ENCODE measurements around the gene PTPRF.

Gene PTPRF

GRCh38 chr1:43512133-43512532 lies 18.6 kb upstream of the PTPRF start:
- no peak for TF ChIP-seq MAX (IDR thresholded peaks at IDR 0.05)
- TF ChIP-seq CREB1 (IDR thresholded peaks at IDR 0.05; ENCODE audit: low read depth) = no peak
- TF ChIP-seq TAF1 (IDR thresholded peaks at IDR 0.05; ENCODE audit: low read depth) = no peak
- TF ChIP-seq NFIC (IDR thresholded peaks at IDR 0.05) = no peak
- no peak for TF ChIP-seq TCF12 (IDR thresholded peaks at IDR 0.05; ENCODE audit: low read depth)
- no peak for TF ChIP-seq YY1 (IDR thresholded peaks at IDR 0.05; ENCODE audit: low read depth)
- TF ChIP-seq REST (IDR thresholded peaks at IDR 0.05; ENCODE audit: low read depth) = no peak
- no peak for TF ChIP-seq RAD21 (IDR thresholded peaks at IDR 0.05; ENCODE audit: low read depth)
- no peak for TF ChIP-seq EP300 (IDR thresholded peaks at IDR 0.05; ENCODE audit: borderline replicate concordance)
- no peak for TF ChIP-seq ZBTB7A (IDR thresholded peaks at IDR 0.05; ENCODE audit: low read depth)
- no peak for TF ChIP-seq CEBPB (IDR thresholded peaks at IDR 0.05)
- TF ChIP-seq USF1 (IDR thresholded peaks at IDR 0.05) = no peak
- no peak for TF ChIP-seq EGR1 (IDR thresholded peaks at IDR 0.05)
- no peak for TF ChIP-seq TEAD4 (IDR thresholded peaks at IDR 0.05)

GRCh38 chr1:43512681-43513080 lies 18.0 kb upstream of the PTPRF start:
- TF ChIP-seq EP300 (IDR thresholded peaks at IDR 0.05; ENCODE audit: borderline replicate concordance) = no peak
- no peak for TF ChIP-seq MAX (IDR thresholded peaks at IDR 0.05)
- TF ChIP-seq USF1 (IDR thresholded peaks at IDR 0.05) = no peak
- TF ChIP-seq TEAD4 (IDR thresholded peaks at IDR 0.05) = no peak
- no peak for TF ChIP-seq TAF1 (IDR thresholded peaks at IDR 0.05; ENCODE audit: low read depth)
- TF ChIP-seq EGR1 (IDR thresholded peaks at IDR 0.05) = no peak
- no peak for TF ChIP-seq NFIC (IDR thresholded peaks at IDR 0.05)
- TF ChIP-seq ZBTB7A (IDR thresholded peaks at IDR 0.05; ENCODE audit: low read depth) = no peak
- TF ChIP-seq REST (IDR thresholded peaks at IDR 0.05; ENCODE audit: low read depth) = no peak
- TF ChIP-seq YY1 (IDR thresholded peaks at IDR 0.05; ENCODE audit: low read depth) = no peak
- no peak for TF ChIP-seq TCF12 (IDR thresholded peaks at IDR 0.05; ENCODE audit: low read depth)
- no peak for TF ChIP-seq CREB1 (IDR thresholded peaks at IDR 0.05; ENCODE audit: low read depth)
- TF ChIP-seq FOXM1 (IDR thresholded peaks at IDR 0.05; ENCODE audit: borderline replicate concordance, low read depth) = no peak
- no peak for TF ChIP-seq RAD21 (IDR thresholded peaks at IDR 0.05; ENCODE audit: low read depth)
- TF ChIP-seq CEBPB (IDR thresholded peaks at IDR 0.05) = no peak

- TF ChIP-seq USF1 (IDR thresholded peaks at IDR 0.05) (no peak), YY1 (IDR thresholded peaks at IDR 0.05; ENCODE audit: low read depth) (no peak), CREB1 (IDR thresholded peaks at IDR 0.05; ENCODE audit: low read depth) (no peak), RAD21 (IDR thresholded peaks at IDR 0.05; ENCODE audit: low read depth) (no peak), NFIC (IDR thresholded peaks at IDR 0.05) (no peak), MAX (IDR thresholded peaks at IDR 0.05) (no peak), EGR1 (IDR thresholded peaks at IDR 0.05) (no peak), TCF12 (IDR thresholded peaks at IDR 0.05; ENCODE audit: low read depth) (no peak), TAF1 (IDR thresholded peaks at IDR 0.05; ENCODE audit: low read depth) (no peak), CEBPB (IDR thresholded peaks at IDR 0.05) (no peak), EP300 (IDR thresholded peaks at IDR 0.05; ENCODE audit: borderline replicate concordance) (no peak), ZBTB7A (IDR thresholded peaks at IDR 0.05; ENCODE audit: low read depth) (no peak)
These were observed 17.1 kb upstream of the PTPRF start for GRCh38 chr1:43513471-43514173.

- TF ChIP-seq REST (IDR thresholded peaks at IDR 0.05; ENCODE audit: low read depth) (no peak), CREB1 (IDR thresholded peaks at IDR 0.05; ENCODE audit: low read depth) (no peak), MAX (IDR thresholded peaks at IDR 0.05) (no peak), NFIC (IDR thresholded peaks at IDR 0.05) (no peak), EP300 (IDR thresholded peaks at IDR 0.05; ENCODE audit: borderline replicate concordance) (no peak), TCF12 (IDR thresholded peaks at IDR 0.05; ENCODE audit: low read depth) (no peak), YY1 (IDR thresholded peaks at IDR 0.05; ENCODE audit: low read depth) (no peak), TEAD4 (IDR thresholded peaks at IDR 0.05) (no peak), TAF1 (IDR thresholded peaks at IDR 0.05; ENCODE audit: low read depth) (no peak), EGR1 (IDR thresholded peaks at IDR 0.05) (no peak), ZBTB7A (IDR thresholded peaks at IDR 0.05; ENCODE audit: low read depth) (no peak), RAD21 (IDR thresholded peaks at IDR 0.05; ENCODE audit: low read depth) (no peak), CEBPB (IDR thresholded peaks at IDR 0.05) (no peak)
These were observed 11.6 kb upstream of the PTPRF start for GRCh38 chr1:43518935-43519686.
